DOHH2 (cell line): ENCODE data around the gene TFPI2.

Source experiments
- H3F3A ChIP-seq: fragments of 200-600 bp; sonication (generic), shearing (Covaris generic); 2 replicates; pipeline ENCODE4 v1.6.0; 2016; ENCODE audit warnings: antibody characterized with exemption, mild to moderate bottlenecking; ENCODE audit not compliant: control insufficient read depth, insufficient read depth
- H3K27ac ChIP-seq: fragments of 200-600 bp; sonication (generic); 2 replicates; pipeline ENCODE4 v1.5.1; 2014; ENCODE audit warnings: low read depth, mild to moderate bottlenecking, low read length, moderate library complexity
- H3K27me3 ChIP-seq: fragments of 200-600 bp; sonication (generic); 2 replicates; pipeline ENCODE4 v1.6.1; 2014; ENCODE audit warnings: mild to moderate bottlenecking, low read length, mixed read lengths; ENCODE audit not compliant: control insufficient read depth
- H3K36me3 ChIP-seq: fragments of 200-600 bp; sonication (generic); 2 replicates; pipeline ENCODE4 v1.6.1; 2014; ENCODE audit warnings: mild to moderate bottlenecking, low read length, moderate library complexity, mixed read lengths; ENCODE audit not compliant: control insufficient read depth
- H3K4me1 ChIP-seq: fragments of 200-600 bp; sonication (generic); 2 replicates; pipeline ENCODE4 v1.6.1; 2014; ENCODE audit warnings: mild to moderate bottlenecking, low read length, mixed read lengths; ENCODE audit not compliant: control insufficient read depth
- H3K4me2 ChIP-seq: fragments of 200-600 bp; sonication (generic); 2 replicates; pipeline ENCODE4 v1.6.0; 2014; ENCODE audit warnings: mild to moderate bottlenecking, low read length, moderate library complexity
- H3K4me3 ChIP-seq: fragments of 200-600 bp; sonication (generic); 2 replicates; pipeline ENCODE4 v1.5.1; 2014; ENCODE audit warnings: mild to moderate bottlenecking, low read length, mixed read lengths
- H3K79me2 ChIP-seq: fragments of 200-600 bp; sonication (generic); 2 replicates; pipeline ENCODE4 v1.6.1; 2014; ENCODE audit warnings: mild to moderate bottlenecking, low read length, mixed read lengths; ENCODE audit not compliant: control insufficient read depth
- H3K9me2 ChIP-seq: fragments of 200-600 bp; sonication (generic); replicated peaks from 2 replicates; pipeline ENCODE4 v1.6.1; 2014; ENCODE audit warnings: mild to moderate bottlenecking, low read length, mixed read lengths; ENCODE audit not compliant: control insufficient read depth
- H3K9me3 ChIP-seq: fragments of 200-600 bp; sonication (generic); 2 replicates; pipeline ENCODE4 v1.6.1; 2014; ENCODE audit warnings: antibody characterized with exemption, low read length, mixed read lengths; ENCODE audit not compliant: control insufficient read depth, insufficient read depth
- H4K20me1 ChIP-seq: fragments of 200-600 bp; sonication (generic); 2 replicates; pipeline ENCODE4 v1.6.0; 2014; ENCODE audit warnings: low read depth, mild to moderate bottlenecking, antibody characterized with exemption, low read length, moderate library complexity; ENCODE audit not compliant: control insufficient read depth, insufficient read depth
- EZH2phosphoT487 ChIP-seq: fragments of 200-600 bp; sonication (generic); IDR thresholded peaks from 2 replicates; pipeline ENCODE4 v1.6.1; 2017; ENCODE audit warnings: borderline replicate concordance, mild to moderate bottlenecking, antibody characterized with exemption, low read length, moderate library complexity, mixed read lengths
- TF ChIP-seq, protein P1 (sequence below): fragments of 200-600 bp; sonication (generic); IDR thresholded peaks from one replicate; pipeline ENCODE4 v1.5.1; 2014; ENCODE audit warnings: antibody characterized with exemption, mild to moderate bottlenecking, low read depth, low read length; ENCODE audit not compliant: poor library complexity, severe bottlenecking

The TFPI2 gene

DNA sequence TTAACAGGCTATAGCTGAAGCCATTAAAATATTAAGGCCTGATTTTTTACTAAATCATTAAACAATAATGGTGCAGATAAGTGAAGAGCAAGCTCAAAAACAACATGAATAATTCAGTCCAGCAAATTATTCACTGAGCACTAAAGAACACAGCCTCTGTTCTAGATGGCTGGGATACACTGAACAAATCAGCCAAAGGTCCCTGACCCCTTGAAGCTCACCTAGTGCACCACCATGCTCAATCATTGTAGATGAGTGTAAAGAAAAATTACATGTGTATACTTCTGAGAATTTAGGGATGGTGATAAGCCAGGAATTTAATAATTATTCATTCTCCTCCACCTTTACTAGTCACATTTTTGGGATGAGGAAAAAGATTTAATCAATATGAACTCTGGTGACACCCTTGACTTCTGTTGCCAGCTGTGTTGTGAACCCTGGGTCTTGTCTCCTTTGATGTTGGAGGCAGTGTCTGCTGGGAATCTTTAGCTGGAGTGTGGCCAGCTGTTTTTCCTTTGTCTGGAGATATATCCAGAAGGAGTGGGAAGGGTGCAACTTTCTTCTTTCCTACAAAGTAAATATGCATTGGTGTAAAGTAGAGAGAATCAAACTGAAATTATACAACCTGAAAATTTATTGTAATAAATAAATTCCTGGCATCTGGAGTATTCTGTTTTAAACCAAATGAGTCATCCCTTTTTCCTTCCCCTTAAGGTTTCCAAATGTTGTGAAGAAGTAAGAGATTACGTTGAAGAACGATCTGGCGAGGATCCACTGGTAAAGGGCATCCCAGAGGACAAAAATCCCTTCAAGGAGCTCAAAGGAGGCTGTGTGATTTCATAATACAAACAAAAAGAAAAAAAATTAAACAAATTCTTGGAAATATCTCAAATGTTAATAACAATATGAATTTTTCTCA lies 19.8 kb upstream of the TFPI2 start:
- Histone ChIP-seq H3K4me3 (no peak overlapping the region), H3K79me2 (no peaks in the 10 kb centered on the region), H3K9me2 (no peaks in the 10 kb centered on the region), H3K4me2 (no peak overlapping the region), H3F3A (no peaks in the 10 kb centered on the region), H3K4me1 (peaks cover 8% of the 10 kb centered on the region), H3K27ac (no peak overlapping the region), H3K9me3 (peaks cover 4% of the 10 kb centered on the region; the same call in 1 of the 2 replicates), H4K20me1 (no peaks in the 10 kb centered on the region), H3K36me3 (no peaks in the 10 kb centered on the region), H3K27me3 (no peaks in the 10 kb centered on the region)
- TF ChIP-seq, protein P1, sequence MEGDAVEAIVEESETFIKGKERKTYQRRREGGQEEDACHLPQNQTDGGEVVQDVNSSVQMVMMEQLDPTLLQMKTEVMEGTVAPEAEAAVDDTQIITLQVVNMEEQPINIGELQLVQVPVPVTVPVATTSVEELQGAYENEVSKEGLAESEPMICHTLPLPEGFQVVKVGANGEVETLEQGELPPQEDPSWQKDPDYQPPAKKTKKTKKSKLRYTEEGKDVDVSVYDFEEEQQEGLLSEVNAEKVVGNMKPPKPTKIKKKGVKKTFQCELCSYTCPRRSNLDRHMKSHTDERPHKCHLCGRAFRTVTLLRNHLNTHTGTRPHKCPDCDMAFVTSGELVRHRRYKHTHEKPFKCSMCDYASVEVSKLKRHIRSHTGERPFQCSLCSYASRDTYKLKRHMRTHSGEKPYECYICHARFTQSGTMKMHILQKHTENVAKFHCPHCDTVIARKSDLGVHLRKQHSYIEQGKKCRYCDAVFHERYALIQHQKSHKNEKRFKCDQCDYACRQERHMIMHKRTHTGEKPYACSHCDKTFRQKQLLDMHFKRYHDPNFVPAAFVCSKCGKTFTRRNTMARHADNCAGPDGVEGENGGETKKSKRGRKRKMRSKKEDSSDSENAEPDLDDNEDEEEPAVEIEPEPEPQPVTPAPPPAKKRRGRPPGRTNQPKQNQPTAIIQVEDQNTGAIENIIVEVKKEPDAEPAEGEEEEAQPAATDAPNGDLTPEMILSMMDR = no peak
- no peak for TF ChIP-seq EZH2phosphoT487

DNA sequence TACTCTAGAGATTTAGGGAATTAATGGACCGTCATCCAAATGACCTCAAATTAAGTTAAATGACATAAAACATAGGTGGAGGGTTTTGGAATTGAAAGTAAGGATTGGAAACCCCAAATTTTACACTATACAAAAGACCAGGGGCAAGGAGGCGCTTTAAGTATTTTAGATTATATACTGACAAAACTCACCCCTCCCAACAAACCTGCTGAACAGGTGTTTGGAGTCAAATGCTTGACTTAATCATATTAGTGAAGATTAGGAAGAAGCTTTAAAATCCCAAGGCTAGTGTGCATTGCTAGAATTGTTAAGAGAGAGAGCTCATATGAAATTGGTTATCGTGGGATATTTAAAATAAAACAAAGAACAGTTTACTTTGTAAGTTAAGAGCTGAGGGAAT lies 15.7 kb upstream of the TFPI2 start, which contains the start of gene GNGT1:
TSS of gene GNGT1 (plus strand) at position 301 of the 400 bp plus-strand sequence. CDS start 180 bp downstream, outside the sequence.
- no peaks in the 10 kb centered on the region for H3K9me2 ChIP-seq
- no peaks in the 10 kb centered on the region; the same call in 1 of the 2 replicates for H3K27me3 ChIP-seq
- no peak within 1 kb of the TSS for H3K4me3 ChIP-seq
- no peaks in the 10 kb centered on the region for H3K4me1 ChIP-seq
- no peaks in the 10 kb centered on the region for H3K36me3 ChIP-seq
- TF ChIP-seq, protein P1 = no peak
- TF ChIP-seq EZH2phosphoT487 = no peak
- no peaks in the 10 kb centered on the region for H4K20me1 ChIP-seq
- H3K4me2 ChIP-seq = no peak within 1 kb of the TSS
- no peaks in the 10 kb centered on the region for H3K79me2 ChIP-seq
- no peaks in the 10 kb centered on the region for H3F3A ChIP-seq
- H3K27ac ChIP-seq = no peak within 1 kb of the TSS
- no peaks in the 10 kb centered on the region for H3K9me3 ChIP-seq

DNA sequence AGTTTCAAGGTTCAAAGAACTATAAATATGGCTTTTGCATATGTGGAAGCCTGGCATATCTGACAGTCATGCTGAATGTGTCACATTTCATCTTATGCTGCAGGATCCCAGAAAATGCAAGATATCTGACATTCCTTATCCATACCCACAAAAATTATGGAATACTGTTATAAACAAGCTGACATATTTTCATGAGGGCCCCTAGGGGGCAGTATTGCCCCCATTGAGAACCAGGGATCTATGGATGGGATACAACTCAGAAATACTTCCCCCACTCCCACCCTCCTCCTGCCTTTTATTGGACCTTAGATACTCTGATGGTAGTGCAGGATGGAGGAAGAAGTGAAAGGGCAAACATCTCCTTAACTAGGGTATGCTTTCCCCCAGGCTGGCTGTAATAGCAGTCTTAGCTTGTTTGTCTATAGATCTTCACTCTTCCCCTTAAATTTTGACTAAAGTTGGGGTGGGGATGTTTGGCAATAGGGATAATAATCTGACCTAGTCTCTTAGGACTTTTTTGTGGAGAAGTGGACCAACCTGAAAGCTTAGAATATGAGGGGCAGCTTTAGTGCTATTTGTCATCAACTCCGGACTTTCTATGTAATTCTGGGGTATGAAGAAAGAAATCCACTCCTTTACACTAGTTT lies 12.3 kb upstream of the TFPI2 start:
- H3F3A ChIP-seq = no peaks in the 10 kb centered on the region
- no peaks in the 10 kb centered on the region for H3K9me2 ChIP-seq
- H3K79me2 ChIP-seq = no peaks in the 10 kb centered on the region
- no peak overlapping the region for H3K27ac ChIP-seq
- no peaks in the 10 kb centered on the region for H4K20me1 ChIP-seq
- no peaks in the 10 kb centered on the region for H3K9me3 ChIP-seq
- peaks cover 10% of the 10 kb centered on the region; the same call in 1 of the 2 replicates for H3K27me3 ChIP-seq
- TF ChIP-seq, protein P1 = peak; percentile 99
- TF ChIP-seq EZH2phosphoT487 = no peak
- no peak overlapping the region for H3K4me3 ChIP-seq
- H3K4me1 ChIP-seq = no peaks in the 10 kb centered on the region
- no peak overlapping the region for H3K4me2 ChIP-seq
- H3K36me3 ChIP-seq = no peaks in the 10 kb centered on the region
